GM19438 (cell line): ENCODE measurements around the gene AP4B1.
A peak's percentile ranks its signal among the peaks of the same experiment; 100 is the strongest.

Experiments used
- ATAC-seq: cut with Tn5 transposase; IDR thresholded peaks from one replicate; pipeline ENCODE4 v1.9.1; 2021; ENCODE audit warnings: low read depth; ENCODE audit not compliant: unreplicated experiment

Gene AP4B1

DNA sequence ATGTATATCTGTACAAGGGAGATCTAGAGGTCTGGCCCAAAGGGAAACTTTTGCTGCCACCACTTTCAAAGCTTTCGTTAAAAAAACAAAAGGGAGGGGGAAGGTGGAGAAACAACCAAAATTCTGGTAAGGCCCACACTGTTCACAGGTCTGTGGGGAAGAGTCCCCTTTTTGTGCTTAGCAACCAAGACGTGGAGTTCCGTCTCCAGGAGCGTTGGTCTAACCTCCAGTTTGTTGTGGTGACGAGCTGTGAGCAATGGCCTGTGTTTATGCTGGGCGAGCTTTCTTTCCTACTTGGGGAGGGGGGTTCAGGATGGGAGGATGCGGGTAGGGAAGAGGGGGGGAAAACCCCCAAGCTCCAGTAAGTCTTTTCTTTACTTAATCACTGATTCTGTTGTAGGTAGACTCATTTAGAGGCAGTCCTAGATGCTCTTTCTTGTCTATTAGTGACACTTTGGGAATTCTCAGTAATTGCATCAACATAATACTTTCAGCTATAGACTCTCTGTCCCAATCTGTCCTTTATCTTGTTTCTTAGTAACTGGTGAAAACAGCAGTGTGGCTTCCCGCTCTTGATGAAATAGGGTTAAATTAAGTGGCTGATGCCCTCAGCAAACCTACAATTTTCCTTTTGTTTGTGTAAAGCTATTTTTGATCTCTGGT lies 26.0 kb upstream of the AP4B1 start:
- peak; percentile 25 for ATAC-seq

DNA sequence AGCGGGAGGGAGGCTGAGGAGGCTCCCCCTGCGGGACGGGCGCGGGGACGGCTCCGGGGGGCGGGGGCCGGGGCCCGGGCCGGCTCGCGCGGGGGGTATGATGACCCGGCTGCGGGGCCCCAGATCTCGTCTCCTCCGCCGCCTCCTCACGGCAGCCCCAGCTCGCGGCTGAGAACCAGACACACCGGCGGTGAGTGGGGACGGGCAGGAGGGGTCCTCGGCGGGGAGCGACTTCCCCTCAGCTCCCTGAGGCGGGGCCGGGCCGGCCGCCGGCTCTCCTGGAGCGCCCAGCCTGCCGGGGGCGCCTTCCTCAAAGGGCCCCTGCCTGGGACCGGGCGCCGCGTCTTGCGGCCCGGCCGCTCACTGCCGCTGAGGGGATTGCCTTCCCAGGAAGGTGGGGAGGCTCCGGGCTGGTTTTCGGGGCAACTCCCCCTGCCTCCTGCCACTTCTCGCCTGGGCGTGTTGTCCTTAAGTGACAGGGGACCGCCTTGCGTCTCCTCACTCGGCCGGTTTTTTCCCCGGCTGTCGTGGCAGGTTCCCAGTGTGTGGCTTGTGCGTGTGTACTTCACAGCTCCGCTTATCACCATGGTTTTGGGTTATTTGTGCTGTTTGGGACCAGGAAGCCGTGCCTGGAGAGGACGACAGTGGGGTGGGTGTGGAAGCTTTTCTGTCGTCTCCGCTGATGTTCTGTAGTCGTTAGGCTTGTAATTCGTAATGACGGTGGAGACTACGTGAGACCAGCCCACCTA lies 25.3 kb upstream of the AP4B1 start:
- peak; percentile 44 for ATAC-seq

DNA sequence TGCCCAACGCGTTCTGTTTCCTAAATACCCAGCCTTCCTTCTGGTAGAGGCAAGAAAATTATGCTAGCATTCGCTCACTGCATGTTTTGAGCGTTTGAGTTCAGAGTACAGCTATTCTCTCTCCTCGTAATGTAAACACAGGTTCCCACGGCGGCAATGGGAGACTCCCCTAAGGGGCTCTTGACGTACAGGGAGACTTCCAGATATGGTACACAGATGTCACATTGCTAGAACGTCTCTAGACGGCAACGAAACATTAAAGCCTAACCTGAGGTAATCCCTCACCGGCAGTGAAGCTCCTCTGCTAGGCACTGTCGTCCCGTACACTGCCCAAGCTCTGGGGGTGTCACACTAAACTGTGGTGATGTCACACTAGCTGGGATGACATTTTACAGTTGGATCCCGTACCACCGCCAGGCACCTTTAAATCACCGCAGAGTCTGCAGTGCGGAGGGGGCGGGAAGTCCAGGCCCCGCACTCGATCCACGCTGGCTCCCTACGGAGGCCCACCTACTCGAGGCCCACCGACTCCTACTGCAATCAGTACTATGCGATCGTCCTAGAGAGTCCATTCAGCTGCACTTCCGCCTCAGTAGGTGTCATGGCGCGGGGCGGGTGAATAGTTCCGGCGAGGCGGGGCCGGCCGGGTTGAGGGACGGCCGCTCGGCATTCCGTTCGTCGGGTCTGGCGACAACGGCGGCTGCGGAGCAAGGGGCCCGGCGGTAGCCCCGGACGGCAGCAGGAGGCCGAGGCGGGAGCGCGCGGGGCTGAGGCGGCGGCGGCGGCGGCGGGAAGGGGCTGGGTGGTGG lies 24.5 kb upstream of the AP4B1 start, which contains the start of gene HIPK1:
Gene HIPK1, plus strand, starts transcription at position 384 of the 809 bp plus-strand sequence.
- ATAC-seq, result peak; percentile 54

DNA sequence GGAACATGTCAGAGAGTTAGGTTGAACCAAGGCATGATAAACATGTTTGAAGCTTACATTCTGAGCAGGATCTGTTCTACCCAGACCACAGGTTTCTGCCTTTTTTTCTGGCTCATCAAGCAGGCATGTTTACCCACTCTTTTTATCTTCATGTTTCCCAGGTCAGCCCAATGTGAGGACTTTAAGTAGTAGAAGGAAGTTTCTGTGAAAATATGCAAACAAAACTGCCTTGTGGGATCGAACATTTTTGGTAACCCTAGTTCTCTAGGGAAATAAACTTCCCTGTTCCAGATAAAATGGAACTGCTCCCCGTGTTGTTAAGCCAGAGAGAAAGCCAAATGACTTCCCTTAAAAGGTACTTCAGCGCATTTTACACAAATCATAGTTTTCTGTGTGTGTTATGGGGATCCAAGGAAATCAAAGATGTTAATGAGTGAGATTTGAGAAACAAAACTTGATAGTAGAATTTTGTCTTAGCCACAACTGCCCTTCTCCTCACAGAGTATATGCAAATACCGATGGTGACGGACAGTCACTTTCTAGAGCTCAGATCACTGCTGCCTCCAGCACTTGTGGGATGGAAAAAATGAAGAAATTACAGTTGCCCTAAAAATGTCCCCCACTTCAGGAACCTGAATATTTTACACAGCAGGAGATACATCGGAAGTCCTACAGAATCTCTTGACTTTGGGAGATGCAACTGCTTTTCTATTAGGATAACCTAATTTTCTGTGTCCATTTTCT lies 23.8 kb upstream of the AP4B1 start:
- peak; percentile 30 for ATAC-seq

DNA sequence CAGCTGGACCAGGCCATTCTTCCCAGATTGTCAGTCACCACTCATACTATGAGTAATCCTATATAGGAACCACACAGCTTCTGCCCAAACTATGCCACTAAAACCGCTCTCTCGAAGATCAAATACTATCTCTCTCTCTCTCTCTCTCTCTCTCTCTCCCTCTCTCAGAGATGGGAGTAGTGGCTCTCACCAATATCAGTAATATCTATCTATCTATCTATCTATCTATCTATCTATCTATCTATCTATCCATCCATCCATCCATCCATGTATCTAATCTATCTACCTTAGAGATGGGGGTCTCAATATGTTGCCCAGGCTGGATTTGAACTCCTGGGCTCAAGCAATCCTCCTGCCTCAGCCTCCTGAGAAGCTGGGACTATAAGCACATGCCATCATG lies 19.9 kb upstream of the AP4B1 start:
- ATAC-seq, result no peak

DNA sequence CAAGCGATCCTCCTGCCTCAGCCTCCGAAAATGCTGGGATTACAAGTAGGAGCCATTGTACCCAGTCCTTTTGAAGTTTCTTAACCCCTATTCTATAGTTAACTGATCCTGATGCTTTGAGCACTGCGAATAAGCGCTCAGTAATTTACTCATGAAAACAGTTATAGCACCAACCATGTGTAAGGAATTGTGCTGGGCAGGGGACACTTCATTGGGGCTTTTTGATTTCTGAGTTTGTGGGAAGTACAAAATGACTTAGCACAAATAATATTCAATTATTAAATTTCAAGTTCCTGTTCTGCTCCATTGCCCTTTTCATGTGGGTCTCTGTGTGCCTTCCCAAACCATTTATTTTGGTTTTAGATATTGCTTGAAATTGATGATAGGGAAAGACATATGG lies 18.4 kb upstream of the AP4B1 start:
- no peak for ATAC-seq

DNA sequence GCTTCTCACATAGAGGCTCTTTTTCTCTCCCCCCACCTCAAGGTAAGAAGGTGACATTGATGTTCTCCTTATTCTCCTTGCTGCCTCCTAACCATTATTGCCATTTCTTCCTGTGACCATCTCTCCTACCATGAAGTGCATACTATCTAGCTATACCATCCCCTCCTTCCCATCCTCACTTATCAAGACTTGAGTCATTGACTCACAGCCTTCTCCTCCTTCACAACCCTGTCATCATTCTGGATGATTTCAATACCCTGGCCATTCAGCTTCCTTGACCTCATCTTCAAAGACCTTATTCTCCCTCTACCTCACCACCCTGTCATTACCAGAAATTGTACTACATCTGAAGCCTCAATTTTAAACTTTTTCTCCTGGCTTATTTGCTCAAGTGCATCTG lies 13.6 kb upstream of the AP4B1 start:
- ATAC-seq, result no peak

DNA sequence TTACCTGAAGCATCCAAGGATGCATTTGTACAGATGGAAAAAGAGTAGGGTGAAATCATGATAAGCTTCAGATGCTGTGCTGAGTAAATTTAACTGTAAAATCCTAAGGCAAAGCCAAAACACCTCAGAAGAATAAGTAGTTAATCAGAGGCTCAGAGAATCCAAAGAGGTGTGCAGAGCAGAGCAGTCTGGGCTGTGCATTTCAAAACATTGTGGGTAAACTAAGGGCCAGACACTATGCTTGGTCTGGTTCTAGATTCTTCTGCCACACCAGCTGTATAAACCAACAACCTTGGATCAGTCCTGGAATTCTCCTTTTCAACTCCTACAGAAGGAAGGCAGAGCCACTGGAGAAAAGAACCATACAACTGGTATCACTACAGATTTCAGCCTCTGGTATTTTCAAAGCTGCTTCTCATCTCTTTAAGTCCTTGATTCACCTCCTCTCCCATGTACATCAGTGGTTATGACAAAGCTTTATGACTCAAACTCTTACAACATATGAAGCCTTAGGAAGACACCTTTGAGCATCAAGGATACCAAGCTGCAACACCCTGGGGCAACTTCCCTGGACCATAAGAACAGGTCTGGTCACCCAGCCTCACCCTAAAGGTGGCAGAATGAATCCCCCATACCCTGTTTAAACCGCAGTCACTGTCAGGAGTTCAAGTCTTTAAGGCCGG lies 12.9 kb upstream of the AP4B1 start:
- ATAC-seq, result no peak

DNA sequence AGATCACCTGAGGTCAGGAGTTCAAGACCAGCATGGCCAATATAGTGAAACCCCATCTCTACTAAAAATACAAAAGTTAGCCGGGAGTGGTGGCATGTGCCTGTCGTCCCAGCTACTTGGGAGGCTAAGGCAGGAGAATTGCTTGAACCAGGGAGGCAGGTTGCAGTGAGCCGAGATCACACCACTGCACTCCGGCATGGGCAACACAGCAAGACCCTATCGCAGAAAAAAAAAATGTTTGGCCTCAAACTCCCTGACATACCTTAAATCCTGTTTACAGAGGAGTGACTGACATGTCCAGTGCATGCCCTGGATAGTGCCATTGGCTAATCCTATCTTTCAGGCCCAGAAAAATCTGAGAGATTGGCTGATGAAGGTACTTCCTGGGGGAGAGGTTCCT lies 12.4 kb upstream of the AP4B1 start:
- ATAC-seq, result no peak

DNA sequence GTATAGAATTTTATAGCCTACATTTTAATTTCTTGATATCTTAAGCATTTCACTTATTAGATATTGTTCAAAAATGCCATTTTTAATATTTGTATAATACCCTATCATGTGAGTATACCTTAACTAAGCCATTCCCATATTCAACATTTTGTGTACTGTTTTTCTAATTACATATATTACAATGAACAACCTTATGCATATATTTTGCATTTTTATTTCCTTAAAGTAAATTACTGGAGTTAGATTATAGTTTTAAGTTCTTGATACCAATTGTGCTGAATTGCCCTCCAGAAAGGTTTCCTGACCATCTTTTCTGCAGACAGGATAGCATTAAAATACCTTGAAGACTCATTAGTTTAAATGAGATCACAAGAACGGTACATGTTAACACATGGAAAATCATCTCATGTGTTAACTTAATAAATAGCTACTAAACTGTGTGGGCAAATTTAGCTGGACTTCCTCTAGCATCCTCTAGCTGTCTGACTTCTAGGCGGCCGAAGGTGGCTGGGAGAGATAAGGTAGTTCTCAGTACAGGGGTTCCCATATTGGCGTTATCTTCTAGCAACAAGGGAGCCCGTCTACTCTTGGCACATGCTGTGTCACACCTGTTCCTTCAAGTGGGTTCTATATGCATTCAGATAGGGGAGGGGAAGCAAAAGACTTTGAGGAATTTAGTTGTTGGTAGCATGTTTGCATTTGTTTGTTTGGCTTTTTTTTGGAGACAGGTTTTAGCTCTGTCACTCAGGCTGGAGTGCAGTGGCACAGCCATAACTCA lies 9.5 kb upstream of the AP4B1 start:
- ATAC-seq, result no peak

DNA sequence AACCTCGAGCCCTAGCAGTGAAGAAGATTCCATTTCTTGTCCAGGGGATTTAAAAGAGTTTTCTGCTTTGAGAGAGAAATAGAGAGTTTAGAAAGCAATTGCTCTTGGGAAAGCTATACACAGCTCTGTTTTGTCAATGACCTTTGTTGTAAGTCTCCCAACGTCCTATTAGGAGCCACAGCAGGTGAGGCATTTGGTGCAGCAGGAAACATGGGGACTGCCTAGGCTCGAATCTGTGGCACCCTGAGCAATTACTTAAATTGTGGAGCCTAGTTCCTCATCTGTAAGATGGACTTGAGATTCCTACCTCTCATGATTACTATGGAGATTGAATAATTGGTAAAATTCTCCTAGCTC lies 8.7 kb upstream of the AP4B1 start:
- no peak for ATAC-seq

DNA sequence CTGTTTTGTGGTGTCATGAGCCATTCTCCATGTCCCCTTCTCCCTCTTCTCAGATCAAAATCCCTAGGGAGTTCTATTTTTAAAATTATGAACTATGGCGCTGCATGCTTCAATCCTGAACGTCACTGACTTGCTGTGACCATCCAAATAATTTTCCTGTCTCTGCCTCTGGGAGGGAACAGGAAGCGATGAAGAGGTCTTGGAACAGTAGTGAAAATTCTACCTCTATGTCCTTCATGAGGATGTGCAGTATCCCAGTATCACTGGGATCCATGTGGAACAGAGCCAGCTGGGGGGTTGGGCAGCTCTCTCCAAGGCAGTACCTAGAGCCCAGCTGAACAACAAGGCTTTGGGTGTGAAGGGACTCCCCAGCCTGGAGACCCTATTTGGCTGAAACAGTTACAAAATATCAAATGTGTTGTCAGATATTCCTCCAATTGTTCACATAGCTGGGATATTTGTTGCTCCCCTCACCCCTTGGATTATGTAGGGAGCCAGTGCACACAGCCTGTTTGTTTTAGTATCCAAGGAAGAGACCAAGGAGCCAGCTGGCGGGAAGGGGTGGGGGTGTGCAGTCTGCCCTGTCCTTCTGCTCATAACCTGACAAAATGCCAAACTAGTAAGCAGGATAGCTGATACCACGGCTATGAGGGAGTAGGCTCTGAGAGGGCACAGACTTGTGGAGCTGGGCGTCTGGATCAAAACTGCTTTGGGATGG lies 8.2 kb upstream of the AP4B1 start:
- no peak for ATAC-seq

DNA sequence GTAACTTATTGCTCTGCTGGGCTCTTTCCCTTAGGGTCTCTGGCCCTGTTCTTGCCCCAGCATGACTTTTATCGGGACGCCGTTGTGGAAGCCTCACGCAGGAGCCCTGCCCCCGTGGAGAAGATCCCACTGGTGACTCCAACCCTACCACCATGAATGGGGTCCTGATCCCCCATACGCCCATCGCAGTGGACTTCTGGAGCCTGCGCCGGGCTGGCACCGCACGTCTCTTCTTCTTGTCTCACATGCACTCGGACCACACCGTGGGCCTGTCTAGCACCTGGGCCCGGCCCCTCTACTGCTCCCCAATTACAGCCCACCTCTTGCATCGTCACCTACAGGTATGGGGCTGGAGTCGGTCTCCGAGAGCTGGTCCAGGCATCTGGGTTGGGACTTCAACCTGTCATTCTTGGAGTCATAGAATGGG lies 849 bp upstream of the AP4B1 start:
- peak; percentile 4 for ATAC-seq

DNA sequence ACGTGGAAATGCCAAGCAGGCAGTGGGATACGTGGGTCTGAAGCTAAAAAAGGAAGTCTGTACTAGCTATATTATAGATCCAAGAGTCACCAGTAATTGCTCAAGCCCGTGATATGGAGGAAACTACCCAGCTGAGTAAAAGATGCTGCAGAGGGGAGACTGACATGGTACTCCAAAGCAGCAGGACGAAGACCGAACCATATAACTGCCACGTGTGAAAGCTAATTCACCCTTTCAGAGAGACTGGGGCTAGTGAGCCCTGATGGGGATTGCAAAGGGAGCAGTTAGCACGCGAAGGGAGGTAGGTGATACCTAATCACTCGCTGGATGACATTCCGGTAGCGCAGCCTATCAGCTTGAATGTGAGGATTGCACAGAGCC lies 316 bp downstream of the AP4B1 start:
- ATAC-seq, result peak; percentile 28

DNA sequence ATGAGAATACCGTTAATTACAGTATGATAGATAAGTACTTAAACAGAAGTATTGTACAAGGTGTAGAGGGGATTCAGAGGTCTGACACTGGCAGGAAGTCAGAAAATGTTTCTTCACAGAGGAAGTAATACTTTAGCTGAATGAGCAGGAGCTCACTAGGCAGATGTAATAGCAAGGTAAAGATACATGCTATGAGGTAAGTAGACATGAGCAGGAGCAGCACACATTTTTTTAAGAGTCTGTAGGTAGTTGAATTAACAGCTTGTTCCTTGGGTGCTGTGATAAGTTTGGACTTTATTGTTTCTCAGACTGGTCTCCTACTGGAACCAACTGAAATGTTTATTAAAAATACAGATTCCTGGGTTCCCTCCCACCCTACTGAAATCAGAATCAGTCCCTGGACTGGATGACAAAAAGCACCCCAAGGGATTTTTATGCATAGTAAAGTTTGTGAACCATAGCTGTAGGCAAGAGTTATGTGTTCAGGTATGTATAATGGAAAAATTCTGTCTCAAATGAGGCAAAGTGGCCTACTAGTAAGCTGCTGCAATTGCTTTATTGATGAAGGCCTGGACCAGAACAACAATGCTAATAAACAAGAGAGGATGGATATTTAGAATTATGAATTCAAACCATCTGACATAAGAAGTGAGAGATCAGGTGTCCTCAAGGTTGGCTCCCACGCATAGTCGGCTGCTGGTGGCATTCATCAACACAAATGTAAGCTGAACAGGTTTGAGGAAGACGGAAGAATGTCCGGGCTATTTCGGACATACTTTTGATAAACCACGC lies 902 bp downstream of the AP4B1 start:
- ATAC-seq, result no peak

DNA sequence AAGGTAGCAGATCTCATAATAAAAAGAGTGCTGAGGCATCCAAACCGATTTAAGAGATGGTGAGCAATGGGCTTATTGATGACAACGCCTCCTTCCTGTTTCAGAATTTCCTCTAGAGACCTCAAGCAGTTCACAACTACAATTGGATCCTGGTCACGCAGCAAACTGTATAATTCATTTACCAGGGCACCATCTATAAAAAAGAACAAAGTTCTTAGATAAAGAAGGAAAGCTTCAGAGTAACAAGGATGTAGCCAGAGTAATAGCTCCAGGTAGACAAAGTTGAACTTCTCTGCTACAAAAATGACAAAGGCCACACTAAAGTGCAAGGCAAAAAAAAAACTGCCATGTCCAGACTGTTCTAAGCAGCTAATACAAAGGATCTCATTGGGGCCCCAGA lies 3.4 kb downstream of the AP4B1 start:
- no peak for ATAC-seq

DNA sequence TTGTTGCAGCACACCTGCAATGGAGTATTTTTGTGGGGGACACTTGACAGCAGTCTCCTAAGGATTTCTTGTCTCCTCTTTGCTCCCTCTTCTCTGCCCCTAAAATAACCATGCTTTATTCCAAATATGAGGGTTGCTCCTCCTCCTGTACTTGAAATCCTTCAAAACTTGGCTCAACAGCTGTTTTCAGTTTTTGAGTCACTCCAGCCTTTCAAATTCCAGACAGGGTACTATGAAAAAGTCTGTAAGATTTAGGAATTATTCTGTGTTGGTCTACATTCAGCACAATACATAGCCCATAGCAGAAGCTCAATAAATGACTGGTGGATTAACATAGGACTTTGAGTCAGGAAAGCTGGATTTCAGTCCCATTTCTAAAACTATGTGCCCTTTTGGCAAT lies 5.5 kb downstream of the AP4B1 start:
- ATAC-seq, result no peak

DNA sequence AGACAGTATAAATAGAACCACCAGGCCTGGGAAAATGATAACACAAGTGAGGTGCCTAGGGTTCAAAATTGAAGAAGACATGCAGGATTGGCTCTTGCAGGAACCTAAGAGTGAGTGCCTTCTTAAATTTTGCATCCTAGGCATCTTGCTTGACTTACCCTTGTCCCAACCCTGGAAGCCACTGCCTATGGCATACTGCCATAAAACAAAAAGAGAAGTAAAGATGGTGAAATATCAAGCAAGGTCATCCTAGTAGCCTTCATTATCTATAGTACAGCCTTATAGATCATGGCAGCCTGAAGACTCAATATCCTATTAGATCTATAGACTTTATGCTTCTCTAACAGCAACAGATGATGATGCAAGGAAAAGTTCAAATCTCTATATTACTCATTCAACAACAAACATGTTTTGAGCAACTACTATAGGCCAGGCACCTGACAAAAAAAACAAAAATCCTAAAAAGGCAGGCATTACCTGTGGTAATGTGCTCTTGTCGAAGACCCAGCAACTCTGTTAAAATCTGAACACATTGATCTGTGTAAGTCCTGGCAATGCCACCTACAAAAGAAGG lies 6.3 kb downstream of the AP4B1 start:
- ATAC-seq, result no peak
